Stimulated activated CD4-positive, alpha-beta T cell treated with anti-CD3 and anti-CD28 coated beads, Interleukin-2, amount 100 ng/mL, for 24 hours (primary cell): Measurements from ENCODE around the gene CMSS1.

Experiments
- DNase-seq, 2 donors: peaks; one replicate each; pipeline ENCODE4 v3.0.0-alpha.2; 2020

Gene CMSS1

GRCh38 chr3:100003609-100004503, 186.2 kb downstream of the CMSS1 start:
- no peak for DNase-seq

GRCh38 chr3:100004931-100005330, 187.3 kb downstream of the CMSS1 start:
- no peak for DNase-seq

- DNase-seq, result no peak
Measured at GRCh38 chr3:100005665-100006393, 188.2 kb downstream of the CMSS1 start.

- DNase-seq, result no peak
Measured at GRCh38 chr3:100006570-100007271, 189.1 kb downstream of the CMSS1 start.

- DNase-seq, result no peak
Measured at GRCh38 chr3:100007313-100007712, 189.7 kb downstream of the CMSS1 start.

- no peak for DNase-seq
Measured at GRCh38 chr3:100008081-100008698, 190.5 kb downstream of the CMSS1 start.

- DNase-seq, result no peak
Measured at GRCh38 chr3:100009276-100010086, 191.8 kb downstream of the CMSS1 start.

GRCh38 chr3:100010087-100010417, 192.4 kb downstream of the CMSS1 start:
- DNase-seq, result no peak

GRCh38 chr3:100018806-100019205, 201.1 kb downstream of the CMSS1 start:
- DNase-seq, result no peak

GRCh38 chr3:100019719-100020118, 202.1 kb downstream of the CMSS1 start:
- no peak for DNase-seq

GRCh38 chr3:100020876-100021644, 203.4 kb downstream of the CMSS1 start:
- DNase-seq, result no peak

- DNase-seq, result no peak
Measured at GRCh38 chr3:100022506-100022905, 204.8 kb downstream of the CMSS1 start.

- no peak for DNase-seq
Measured at GRCh38 chr3:100023150-100023549, 205.5 kb downstream of the CMSS1 start.

GRCh38 chr3:100023595-100023994, 205.9 kb downstream of the CMSS1 start:
- no peak for DNase-seq

- no peak for DNase-seq
Measured at GRCh38 chr3:100024520-100025303, 207.1 kb downstream of the CMSS1 start.

GRCh38 chr3:100027321-100027720, 209.7 kb downstream of the CMSS1 start:
- no peak for DNase-seq

GRCh38 chr3:100029052-100029451, 211.4 kb downstream of the CMSS1 start:
- DNase-seq, result no peak

GRCh38 chr3:100029689-100030088, 212.0 kb downstream of the CMSS1 start:
- no peak for DNase-seq

- DNase-seq, result no peak
Measured at GRCh38 chr3:100030346-100030745, 212.7 kb downstream of the CMSS1 start.

GRCh38 chr3:100030914-100031425, 213.3 kb downstream of the CMSS1 start:
- no peak for DNase-seq
